Upper lobe of right lung (tissue), 1 donor: Measurements from ENCODE around the gene TARM1. TPM values are rescaled to one million over a fixed set of nuclear protein-coding genes. Genes with fewer than 3 reads are reported as not detected.
"Not testable (repeated sequence)": the region's sequence is repeated elsewhere in the genome, so short reads cannot be mapped to it uniquely, and the experiment has no call there.

Experiments
- ATAC-seq: fragments of 200-7000 bp; cut with Tn5 transposase; one replicate; pipeline ENCODE4 v1.9.1; 2020; ENCODE audit warnings: mild to moderate bottlenecking, moderate library complexity
- DNase-seq: peaks from one replicate; pipeline ENCODE4 v3.0.0-alpha.2; 2020
- H3K27ac ChIP-seq: fragments of 200-600 bp; one replicate; pipeline ENCODE4 v1.8.0; 2022
- H3K27me3 ChIP-seq: fragments of 200-600 bp; one replicate; pipeline ENCODE4 v1.8.0; 2022; ENCODE audit warnings: mild to moderate bottlenecking
- H3K36me3 ChIP-seq: fragments of 200-600 bp; one replicate; pipeline ENCODE4 v1.8.0; 2022
- H3K4me1 ChIP-seq: fragments of 200-600 bp; one replicate; pipeline ENCODE4 v1.8.0; 2022
- H3K4me3 ChIP-seq: fragments of 200-600 bp; one replicate; pipeline ENCODE4 v1.8.0; 2022; ENCODE audit warnings: mild to moderate bottlenecking
- H3K9me3 ChIP-seq: fragments of 200-600 bp; one replicate; pipeline ENCODE4 v1.8.0; 2022
- intact Hi-C: fragments of 100-400 bp; cut with DNase I; formaldehyde crosslinking; loops from one replicate; pipeline ENCODE4 v1.11.0; 2022
- total RNA-seq: library from RNA; stranded (reverse); fragmentation: NEBNext Ultra II Directional; extraction: Animal tissue kit (Norgen Biotek cat#: 25700); gene quantifications from one replicate; pipeline ENCODE4 v1.2.1, GENCODE V29; 2021
- TF ChIP-seq, protein P1 (sequence below): fragments of 200-600 bp; IDR thresholded peaks from one replicate; pipeline ENCODE4 v1.8.0; 2022; ENCODE audit warnings: antibody characterized with exemption
- donor health status: DM: no; HTN: yes; CAD: no; lungs with severe emphysema.

The TARM1 gene
- total RNA-seq, 1 donor from 2014 or later = not detected

DNA sequence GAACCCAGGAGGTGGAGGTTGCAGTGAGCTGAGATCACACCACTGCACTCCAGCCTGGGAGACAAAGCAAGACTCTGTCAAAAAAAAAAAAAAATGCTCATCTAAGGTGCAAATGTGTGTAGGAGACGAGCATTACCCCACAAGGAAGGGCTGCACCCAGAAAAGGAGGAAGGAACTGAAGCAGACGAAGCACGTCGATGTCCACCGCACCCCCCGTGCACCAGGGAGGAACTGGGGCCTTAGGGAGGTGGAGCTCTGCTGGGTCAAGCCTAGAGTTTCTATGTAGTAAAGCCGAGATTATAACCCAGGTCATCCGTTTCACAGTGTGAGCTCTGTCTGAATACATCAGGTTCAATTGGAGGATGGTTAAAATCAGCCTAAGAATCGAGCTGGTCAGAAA is 18.5 kb downstream of the TARM1 start:
- ATAC-seq = peak; percentile 98
- H3K4me3 ChIP-seq = no peak overlapping the region
- DNase-seq = peak; percentile 80
- H3K4me1 ChIP-seq = no peaks in the 10 kb centered on the region
- TF ChIP-seq, protein P1, sequence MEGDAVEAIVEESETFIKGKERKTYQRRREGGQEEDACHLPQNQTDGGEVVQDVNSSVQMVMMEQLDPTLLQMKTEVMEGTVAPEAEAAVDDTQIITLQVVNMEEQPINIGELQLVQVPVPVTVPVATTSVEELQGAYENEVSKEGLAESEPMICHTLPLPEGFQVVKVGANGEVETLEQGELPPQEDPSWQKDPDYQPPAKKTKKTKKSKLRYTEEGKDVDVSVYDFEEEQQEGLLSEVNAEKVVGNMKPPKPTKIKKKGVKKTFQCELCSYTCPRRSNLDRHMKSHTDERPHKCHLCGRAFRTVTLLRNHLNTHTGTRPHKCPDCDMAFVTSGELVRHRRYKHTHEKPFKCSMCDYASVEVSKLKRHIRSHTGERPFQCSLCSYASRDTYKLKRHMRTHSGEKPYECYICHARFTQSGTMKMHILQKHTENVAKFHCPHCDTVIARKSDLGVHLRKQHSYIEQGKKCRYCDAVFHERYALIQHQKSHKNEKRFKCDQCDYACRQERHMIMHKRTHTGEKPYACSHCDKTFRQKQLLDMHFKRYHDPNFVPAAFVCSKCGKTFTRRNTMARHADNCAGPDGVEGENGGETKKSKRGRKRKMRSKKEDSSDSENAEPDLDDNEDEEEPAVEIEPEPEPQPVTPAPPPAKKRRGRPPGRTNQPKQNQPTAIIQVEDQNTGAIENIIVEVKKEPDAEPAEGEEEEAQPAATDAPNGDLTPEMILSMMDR = no peak
- intact Hi-C loops = no loop called here
- H3K9me3 ChIP-seq = no peaks in the 10 kb centered on the region
- no peaks in the 10 kb centered on the region for H3K27me3 ChIP-seq
- H3K36me3 ChIP-seq = no peaks in the 10 kb centered on the region
- no peak overlapping the region for H3K27ac ChIP-seq

DNA sequence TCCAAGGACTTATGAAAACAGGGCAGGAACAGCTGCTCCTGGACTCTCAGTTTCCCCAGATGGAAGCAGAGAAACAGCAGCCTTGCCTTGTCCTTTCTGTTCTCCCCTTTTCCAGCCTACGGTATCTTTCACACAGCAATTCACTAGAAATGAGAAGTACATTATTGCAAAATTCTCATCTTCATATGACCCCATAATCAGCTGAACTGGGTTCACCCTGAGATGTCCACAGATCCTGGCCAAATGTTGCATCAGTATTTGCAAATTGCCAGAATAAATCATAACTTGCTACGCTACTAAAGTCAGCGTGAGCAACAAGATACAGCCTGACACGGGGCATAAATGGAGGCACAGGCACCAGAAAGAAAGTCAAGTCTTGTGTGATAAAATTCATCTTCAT is 33.5 kb downstream of the TARM1 start:
- intact Hi-C loops = no loop called here
- no peaks in the 10 kb centered on the region for H3K9me3 ChIP-seq
- H3K4me3 ChIP-seq = no peak overlapping the region
- ATAC-seq (peak; percentile 79), DNase-seq (no peak)
- TF ChIP-seq, protein P1 = no peak
- H3K27ac ChIP-seq = no peak overlapping the region
- no peaks in the 10 kb centered on the region for H3K4me1 ChIP-seq
- no peaks in the 10 kb centered on the region for H3K36me3 ChIP-seq
- peaks cover 20% of the 10 kb centered on the region for H3K27me3 ChIP-seq

DNA sequence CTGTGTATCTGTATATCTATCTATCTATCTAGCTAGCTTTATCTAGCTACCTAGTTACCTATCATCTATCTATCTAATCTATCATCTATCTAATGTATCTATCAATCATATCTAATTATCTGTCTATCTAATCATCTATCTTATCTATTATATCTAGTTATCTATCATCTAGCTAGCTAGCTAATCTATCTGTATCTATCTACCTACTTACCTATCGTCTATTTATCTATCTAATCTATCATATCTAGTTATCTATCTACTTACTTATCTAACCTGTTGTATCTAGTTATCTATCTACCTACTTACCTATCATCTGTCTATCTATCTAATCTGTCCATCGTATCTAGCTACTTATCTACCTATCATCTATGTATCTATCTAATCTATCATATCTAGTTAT is 35.4 kb downstream of the TARM1 start:
- H3K9me3 ChIP-seq = no peaks in the 10 kb centered on the region
- DNase-seq = no peak
- no peak overlapping the region for H3K4me3 ChIP-seq
- no peak for ATAC-seq
- H3K4me1 ChIP-seq = no peaks in the 10 kb centered on the region
- intact Hi-C loops = no loop called here
- H3K36me3 ChIP-seq = no peaks in the 10 kb centered on the region
- H3K27ac ChIP-seq = no peak overlapping the region
- H3K27me3 ChIP-seq = peaks cover 20% of the 10 kb centered on the region
- TF ChIP-seq, protein P1 = no peak

GRCh38 chr19:54042989-54043388 is 38.2 kb downstream of the TARM1 start:
- H3K27ac ChIP-seq = no peak overlapping the region
- no peaks in the 10 kb centered on the region for H3K4me1 ChIP-seq
- H3K4me3 ChIP-seq = no peak overlapping the region
- ATAC-seq = no peak
- TF ChIP-seq, protein P1 = no peak
- DNase-seq = no peak
- no peaks in the 10 kb centered on the region for H3K9me3 ChIP-seq
- H3K36me3 ChIP-seq = no peaks in the 10 kb centered on the region
- H3K27me3 ChIP-seq = peaks cover 20% of the 10 kb centered on the region
- intact Hi-C loops = no loop called here

DNA sequence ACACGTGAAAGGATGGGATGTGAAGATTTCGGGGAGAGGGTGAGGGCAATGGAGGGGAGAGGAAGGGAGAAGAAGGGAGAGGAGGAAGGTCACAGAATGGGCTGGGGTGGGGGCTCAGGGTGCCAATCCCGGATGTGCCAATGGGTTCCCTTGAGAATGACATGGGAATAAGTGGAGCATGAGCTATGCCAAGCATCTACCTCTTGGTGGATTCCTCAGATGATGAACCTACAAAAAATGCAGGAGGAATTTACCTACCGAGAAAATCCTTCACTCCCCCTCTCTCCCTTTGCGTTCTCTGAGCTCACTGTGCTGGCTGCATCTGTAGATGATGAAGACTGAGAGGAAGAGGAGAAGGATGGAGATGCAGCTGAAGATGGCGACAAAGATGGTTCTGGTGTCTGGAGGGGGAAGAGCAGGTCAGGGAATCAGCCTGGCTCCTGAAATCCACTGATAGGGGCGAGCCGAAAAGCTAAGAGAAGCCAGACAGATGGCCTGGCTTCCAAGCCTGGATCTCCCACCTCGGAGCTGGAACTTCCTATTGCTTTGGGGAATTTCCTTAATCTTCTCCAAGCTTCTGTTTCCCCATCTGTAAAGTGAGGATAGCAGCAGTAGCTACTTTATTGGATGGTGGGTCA is 39.1 kb downstream of the TARM1 start:
- Histone ChIP-seq H3K27ac (no peak overlapping the region), H3K4me3 (no peak overlapping the region), H3K36me3 (no peaks in the 10 kb centered on the region), H3K4me1 (no peaks in the 10 kb centered on the region), H3K27me3 (peaks cover 20% of the 10 kb centered on the region), H3K9me3 (no peaks in the 10 kb centered on the region)
- intact Hi-C loops = no loop called here
- TF ChIP-seq, protein P1 = no peak
- DNase-seq = no peak
- no peak for ATAC-seq

GRCh38 chr19:54040003-54040402 is 41.2 kb downstream of the TARM1 start:
- H3K4me3 ChIP-seq = no peak overlapping the region
- intact Hi-C loops = no loop called here

DNA sequence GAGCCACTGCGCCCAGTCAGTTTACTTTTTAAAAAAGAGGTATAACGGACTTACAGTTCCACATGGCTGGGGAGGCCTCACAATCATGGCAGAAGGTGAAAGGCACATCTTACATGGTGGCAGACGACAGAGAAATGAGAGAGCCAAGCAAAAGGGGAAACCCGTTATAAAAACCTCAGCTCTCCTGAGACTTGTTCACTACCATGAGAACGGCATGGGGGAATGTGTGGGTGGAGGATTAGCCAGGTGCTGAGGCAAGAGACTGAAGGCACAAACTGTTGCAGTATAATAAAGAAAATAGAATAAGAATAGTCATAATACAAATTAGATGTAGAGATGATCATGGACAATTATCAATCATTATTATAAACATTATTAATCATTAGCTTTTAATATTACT is 44.6 kb downstream of the TARM1 start:
- H3K36me3 ChIP-seq, H3K9me3 ChIP-seq, H3K4me3 ChIP-seq, H3K4me1 ChIP-seq, ATAC-seq, H3K27ac ChIP-seq, DNase-seq, H3K27me3 ChIP-seq, intact Hi-C loops: not testable (repeated sequence)

More at GRCh38 chr19:54040003-54040402, 41.2 kb downstream of the TARM1 start:
- ATAC-seq (no peak), DNase-seq (no peak)
- H3K36me3 ChIP-seq = no peaks in the 10 kb centered on the region
- TF ChIP-seq, protein P1 = no peak
- no peak overlapping the region for H3K27ac ChIP-seq
- peaks cover 10% of the 10 kb centered on the region for H3K27me3 ChIP-seq
- no peaks in the 10 kb centered on the region for H3K4me1 ChIP-seq
- no peaks in the 10 kb centered on the region for H3K9me3 ChIP-seq
